Effector CD8-positive, alpha-beta T cell (primary cell): ENCODE measurements around the gene ZNF516.

Experiments used
- DNase-seq: peaks from one replicate; lab custom pipeline; 2025; lab: John Stamatoyannopoulos, UW

Gene ZNF516

GRCh38 chr18:76468345-76469304 is 26.4 kb downstream of the ZNF516 start:
- DNase-seq, result no peak

DNA sequence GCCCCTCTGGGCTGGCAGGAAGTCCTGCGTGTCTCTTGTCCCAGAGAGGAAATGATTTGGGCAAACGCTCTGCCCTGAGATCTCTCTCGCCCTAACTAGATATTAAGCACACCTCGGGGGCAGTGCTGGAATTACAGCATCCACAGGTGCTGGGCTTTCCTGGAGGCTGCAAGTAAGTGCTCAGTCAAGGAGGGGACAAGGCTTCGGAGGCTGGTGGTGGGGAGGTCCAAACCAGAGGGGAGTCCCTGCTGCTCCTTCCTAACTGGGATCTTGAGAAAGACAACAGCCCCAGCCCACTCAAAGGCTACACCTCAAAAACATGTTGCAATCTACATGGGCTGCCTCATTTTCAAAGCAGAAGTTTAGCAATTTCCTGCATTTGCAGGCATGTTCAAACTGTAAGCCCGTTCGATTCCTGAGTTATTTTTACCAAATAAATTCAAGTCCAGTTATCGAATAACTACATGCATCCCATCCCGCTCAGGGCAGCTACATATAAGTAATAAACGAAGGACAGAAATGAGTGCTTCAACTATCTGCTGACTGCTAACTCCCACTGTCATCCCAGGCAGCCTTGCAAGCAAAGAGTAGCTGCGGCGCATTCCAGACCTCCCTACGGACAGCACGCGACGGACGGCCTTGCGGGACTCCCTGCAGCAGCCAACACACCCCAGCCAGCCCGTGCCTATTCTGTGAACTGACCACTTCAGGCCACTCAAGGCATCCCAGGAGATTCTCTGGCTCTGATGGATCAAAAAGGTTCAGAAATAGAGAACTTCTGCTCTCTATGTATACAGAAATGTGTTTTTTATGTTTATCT is 27.5 kb downstream of the ZNF516 start:
- DNase-seq, result no peak

GRCh38 chr18:76466410-76466991 is 28.5 kb downstream of the ZNF516 start:
- no peak for DNase-seq

DNA sequence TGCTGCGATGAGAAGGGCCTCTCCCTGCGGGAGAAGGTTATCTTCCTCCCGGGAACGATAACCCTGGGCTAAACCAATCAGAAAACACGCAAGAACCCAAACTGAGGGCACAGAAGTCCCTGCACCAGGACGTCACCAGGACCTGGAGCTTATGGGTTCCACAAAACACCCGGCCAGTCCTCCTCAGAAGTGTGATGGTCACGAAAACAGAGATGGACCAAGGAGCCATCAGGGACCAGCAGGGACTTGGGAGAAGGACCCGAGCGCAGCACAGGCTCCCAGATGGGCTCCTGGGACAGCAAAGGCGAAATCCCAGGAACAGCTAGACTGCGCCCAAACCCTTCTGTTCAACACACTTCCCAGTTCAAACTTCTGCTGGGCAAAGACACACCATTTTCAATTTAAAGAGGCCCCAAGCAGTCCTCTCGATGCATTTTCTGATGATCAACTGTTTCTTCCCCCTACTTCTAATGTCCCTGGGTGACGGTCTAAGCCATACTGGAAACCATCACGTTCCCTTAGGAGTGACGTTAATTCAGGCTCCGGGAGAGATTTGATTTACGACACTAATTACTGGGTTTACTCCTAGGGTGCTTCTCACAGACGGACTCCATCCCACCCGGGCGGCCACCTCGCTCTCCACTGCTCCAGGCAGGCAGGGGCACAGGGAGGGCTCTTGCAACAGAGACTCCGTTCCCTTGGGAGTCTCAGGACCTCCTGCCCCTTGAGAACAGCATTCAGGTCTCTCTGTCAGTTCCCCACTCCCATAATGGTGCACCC is 29.2 kb downstream of the ZNF516 start:
- DNase-seq, result no peak

GRCh38 chr18:76464281-76465259 is 30.5 kb downstream of the ZNF516 start:
- no peak for DNase-seq

DNA sequence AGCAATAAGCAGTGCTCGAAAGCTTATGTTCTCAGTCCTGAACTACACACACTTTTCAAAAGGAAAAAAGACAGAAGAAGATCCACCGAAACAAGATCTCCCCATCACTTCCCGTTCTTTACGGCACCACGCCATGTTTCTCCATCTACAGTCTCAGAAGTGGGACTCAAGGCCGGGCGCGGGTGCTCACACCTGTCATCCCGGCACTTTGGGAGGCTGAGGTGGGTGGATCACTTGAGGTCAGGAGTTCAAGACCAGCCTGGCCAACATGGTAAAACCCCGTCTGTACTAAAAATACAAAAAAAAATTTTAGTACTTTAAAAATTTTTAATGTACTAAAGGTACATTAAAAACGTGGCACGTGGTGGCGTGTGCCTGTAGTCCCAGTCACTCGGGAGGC is 31.2 kb downstream of the ZNF516 start:
- DNase-seq, result no peak

GRCh38 chr18:76463358-76463757 is 31.7 kb downstream of the ZNF516 start:
- no peak for DNase-seq

GRCh38 chr18:76462326-76462694 is 32.7 kb downstream of the ZNF516 start:
- DNase-seq, result no peak

DNA sequence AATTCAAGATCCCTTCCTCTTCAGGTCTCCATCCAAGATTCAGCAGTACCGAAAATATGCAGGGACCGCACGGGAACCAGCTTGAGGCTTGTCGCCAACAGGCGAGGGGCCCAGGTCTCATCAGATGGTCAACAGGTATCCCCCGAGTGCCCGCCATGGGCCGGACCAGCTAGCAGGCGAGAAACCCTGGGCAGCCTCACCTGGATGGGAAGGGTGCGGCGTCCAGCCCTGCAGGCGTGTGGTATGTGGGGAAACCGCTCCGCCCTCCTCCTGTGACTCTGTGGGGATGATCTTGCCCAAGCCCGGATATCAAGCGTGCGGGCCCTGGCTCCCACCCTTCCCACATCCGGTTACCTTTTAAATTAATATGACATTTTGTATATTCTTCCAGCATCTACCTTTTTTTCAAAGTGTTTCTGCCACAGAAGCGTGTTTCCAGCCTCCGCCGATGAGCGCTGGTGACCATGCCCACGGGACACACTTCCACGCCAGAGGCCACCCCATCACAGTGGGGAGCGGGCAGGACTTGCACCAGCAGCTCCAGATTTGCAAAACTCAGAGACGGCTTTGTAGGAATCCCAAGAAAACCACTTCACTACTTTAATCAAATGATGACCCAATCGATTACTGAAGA is 33.2 kb downstream of the ZNF516 start:
- no peak for DNase-seq

DNA sequence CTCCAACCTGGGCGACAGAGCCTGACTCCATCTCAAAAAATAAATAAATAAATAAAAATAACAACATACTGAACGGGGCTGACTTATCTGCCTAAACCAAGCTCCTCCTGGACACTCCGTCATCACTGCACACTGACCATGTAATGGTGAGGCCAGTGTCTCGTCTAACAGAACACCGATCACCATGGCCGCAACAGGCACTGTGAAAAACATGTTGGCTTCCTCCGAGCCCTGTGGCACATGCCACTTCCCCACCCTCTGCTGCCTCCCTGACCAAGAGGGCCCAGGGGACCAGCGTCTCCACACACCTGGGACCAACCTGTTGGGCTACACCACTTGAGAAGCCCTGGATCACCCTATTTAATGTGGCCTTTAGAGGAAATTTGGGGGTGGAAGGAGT is 33.9 kb downstream of the ZNF516 start:
- no peak for DNase-seq

GRCh38 chr18:76460482-76460881 is 34.6 kb downstream of the ZNF516 start:
- no peak for DNase-seq

DNA sequence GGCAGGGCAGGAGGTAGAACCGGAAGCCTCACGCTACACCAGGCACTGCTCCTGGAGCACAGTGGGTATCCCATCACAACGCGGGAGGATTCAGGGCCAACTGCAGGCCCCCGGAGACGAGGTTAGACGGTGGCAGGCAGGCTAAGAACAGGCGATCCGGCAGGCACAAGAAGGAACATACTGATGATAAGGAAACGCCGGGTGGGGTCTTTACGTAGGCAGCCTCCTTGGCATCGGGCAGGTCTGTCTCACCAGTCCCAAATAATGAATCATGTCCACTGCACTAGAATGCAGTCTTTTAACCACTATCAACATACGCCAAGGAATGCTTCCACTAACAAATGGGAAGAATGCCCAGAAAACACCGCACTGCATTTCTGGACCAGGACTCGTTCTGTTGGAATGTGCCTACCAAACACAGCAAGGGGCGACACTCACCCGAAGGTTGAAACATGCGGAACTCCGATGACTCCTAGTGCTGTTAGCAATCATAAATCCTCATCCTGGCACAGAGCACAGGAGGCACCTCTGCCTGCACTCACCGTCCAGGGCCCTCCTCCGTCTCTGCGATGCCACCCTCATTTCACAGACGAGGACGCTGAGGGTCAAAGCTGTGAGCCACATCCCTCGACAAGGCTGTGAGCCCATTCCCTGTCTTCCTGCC is 35.2 kb downstream of the ZNF516 start:
- DNase-seq, result no peak

DNA sequence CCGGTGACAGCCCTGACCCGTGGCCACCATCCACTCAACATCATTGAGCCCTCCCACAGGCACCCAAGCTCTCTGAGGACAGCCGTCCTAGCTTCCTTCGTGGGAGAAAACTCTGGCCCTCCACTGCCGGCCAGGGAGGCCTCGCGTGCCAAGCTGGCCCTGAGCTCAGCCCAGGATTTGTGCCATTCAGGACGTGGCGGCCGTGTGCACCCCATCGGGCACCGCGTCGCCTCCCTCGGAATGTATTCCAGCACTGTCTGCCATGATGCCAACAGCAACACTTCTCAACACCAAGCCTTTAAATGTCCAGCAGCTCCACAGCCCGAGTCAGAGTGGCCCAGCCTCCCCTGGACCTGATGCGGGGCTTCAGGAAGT is 35.7 kb downstream of the ZNF516 start:
- DNase-seq, result no peak

DNA sequence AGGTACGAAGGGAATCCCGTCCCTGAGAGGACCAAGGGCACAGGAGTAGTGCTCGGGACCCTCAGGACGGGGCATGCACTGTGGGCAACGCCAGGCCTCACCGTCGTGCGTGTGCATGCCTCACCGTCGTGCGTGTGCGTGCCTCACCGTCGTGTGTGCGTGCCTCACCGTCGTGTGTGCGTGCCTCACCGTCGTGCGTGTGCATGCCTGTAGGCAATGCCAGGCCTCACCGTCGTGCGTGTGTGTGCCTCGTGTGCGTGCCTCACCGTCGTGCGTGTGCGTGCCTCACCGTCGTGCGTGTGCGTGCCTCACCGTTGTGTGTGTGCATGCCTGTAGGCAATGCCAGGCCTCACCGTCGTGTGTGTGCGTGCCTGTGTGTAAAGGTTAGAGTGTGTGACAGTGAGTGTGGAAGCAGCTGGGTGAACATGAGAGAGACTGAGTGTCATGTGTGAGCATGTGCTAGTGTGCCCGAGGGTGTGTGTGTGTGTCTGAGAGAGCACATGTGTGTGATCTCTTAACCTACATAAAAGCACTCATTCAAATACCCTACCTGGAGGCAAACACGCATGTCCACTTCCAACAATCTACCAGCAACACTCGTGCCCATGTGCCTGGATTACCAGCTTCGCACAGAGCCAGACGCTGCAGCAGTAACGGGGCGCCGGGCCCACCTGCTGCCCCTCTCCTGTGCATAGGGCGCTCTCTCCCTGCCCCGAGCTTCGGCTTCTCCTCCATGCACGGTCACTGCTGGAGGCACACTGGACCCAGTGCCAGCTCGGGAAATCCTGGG is 36.3 kb downstream of the ZNF516 start:
- no peak for DNase-seq

DNA sequence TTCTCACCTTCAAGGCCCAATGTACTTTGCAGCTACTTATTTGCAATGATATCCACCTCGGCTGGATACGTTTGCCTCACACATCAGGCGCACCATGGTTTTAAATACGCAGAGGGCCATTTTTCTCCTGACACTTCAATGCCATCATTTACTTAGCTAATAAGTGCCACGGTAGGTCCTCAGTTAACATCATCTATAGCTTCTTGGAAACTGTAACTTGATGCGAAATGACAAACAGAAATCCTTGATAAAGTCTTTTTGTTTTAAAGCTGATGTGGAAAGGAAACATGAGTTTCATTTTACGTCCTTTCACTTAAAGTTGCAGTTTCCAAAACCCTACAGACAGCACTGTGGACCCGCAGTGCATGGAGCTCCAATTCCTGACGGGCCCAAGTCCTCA is 37.1 kb downstream of the ZNF516 start:
- no peak for DNase-seq

- DNase-seq, result no peak
Measured at GRCh38 chr18:76457475-76457874, 37.6 kb downstream of the ZNF516 start.

GRCh38 chr18:76456823-76457222 is 38.2 kb downstream of the ZNF516 start:
- no peak for DNase-seq

- DNase-seq, result no peak
Measured at GRCh38 chr18:76456018-76456750, 38.9 kb downstream of the ZNF516 start.
